ENCODE measurements around the gene KIF26B. TPM values are rescaled to one million over a fixed set of nuclear protein-coding genes. Genes with fewer than 3 reads are reported as not detected.
A peak's percentile ranks its signal among the peaks of the same experiment; 100 is the strongest.

Gene KIF26B
- total RNA-seq, 4 donors from 2014 or later: 0.20 to 0.79 (median 0.41) TPM; not detected in 1

DNA sequence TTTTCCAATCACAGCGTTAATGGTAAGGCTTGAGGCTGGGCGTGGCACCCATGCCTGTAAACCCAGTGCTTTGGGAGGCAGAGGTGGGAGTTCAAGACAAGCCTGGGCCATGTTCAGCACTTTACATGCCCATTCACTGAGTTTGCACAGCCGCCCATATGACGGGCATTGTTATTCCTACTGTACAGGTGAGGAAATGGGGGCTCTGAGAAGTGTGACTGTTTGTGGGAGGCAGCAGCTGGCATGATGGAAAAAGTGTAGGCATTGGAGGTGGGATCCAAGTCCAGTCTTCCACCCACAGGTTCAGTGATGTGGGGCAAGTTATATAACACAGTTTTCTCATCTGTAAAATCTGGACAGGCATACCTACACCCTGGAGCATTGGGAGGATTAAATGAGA, 445.9 kb downstream of the KIF26B start:
- TF ChIP-seq EP300 (IDR thresholded peaks at IDR 0.05; ENCODE audit: low read depth): no peak
- TF ChIP-seq, protein P1, sequence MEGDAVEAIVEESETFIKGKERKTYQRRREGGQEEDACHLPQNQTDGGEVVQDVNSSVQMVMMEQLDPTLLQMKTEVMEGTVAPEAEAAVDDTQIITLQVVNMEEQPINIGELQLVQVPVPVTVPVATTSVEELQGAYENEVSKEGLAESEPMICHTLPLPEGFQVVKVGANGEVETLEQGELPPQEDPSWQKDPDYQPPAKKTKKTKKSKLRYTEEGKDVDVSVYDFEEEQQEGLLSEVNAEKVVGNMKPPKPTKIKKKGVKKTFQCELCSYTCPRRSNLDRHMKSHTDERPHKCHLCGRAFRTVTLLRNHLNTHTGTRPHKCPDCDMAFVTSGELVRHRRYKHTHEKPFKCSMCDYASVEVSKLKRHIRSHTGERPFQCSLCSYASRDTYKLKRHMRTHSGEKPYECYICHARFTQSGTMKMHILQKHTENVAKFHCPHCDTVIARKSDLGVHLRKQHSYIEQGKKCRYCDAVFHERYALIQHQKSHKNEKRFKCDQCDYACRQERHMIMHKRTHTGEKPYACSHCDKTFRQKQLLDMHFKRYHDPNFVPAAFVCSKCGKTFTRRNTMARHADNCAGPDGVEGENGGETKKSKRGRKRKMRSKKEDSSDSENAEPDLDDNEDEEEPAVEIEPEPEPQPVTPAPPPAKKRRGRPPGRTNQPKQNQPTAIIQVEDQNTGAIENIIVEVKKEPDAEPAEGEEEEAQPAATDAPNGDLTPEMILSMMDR (IDR thresholded peaks at IDR 0.05): no peak
- TF ChIP-seq POLR2A (IDR thresholded peaks at IDR 0.05): no peak
- no peak for TF ChIP-seq POLR2AphosphoS5 (IDR thresholded peaks at IDR 0.05)
- H3K9me3 ChIP-seq: no peaks in the 10 kb centered on the region
- no peak for DNase-seq
- no peak overlapping the region for H3K4me3 ChIP-seq
- H3K27me3 ChIP-seq: no peaks in the 10 kb centered on the region
- intact Hi-C loops (cut with DNase I; ENCODE audit: low total_unique reads) (no loop called here), in situ Hi-C loops (cut with MboI; ENCODE audit: low pct_ligation_motif_present in 1 of 4, low pct_unique_long_range_greater_than_20kb in 1 of 4, low sequenced_read_pairs in 3 of 4) (no loop called here)
- peaks cover 0 to 6% (median 5%) of the 10 kb centered on the region in 4 donors for H3K4me1 ChIP-seq
- H3K27ac ChIP-seq: no peak overlapping the region
- H3K36me3 ChIP-seq: no peaks in the 10 kb centered on the region
- 82 to 88% methylated on average over 4 of the region's 4 CpGs for WGBS, 2 donors (ENCODE audit: low coverage in 1 of 2)

DNA sequence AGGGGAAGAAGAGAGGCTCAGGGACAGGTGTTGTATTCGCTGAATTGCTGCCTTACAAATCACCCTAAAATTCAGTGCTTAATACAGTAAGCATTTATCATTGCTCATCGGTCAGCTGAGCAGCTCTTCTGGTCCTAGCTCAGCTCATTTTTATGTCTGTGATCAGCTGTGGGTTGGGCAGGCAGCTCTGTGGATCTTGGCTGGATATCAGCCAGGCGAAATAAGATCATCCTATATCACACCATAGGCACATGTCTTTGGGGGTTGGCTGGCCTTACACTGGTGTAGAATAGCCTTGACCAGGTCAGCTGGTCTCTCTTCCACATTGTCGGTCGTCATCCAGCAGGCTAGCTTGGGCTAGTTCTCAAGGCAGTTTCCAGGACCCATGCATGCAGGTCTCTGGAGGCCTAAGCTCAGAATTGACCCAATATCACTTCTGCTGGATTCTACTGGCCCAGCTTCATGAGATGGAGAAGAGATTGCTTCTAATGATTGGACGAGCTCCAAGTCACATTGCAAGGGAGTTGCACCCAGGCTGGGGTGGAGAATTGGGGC, 448.6 kb downstream of the KIF26B start:
- H3K4me3 ChIP-seq: no peak overlapping the region
- in situ Hi-C loops (cut with MboI; ENCODE audit: low pct_ligation_motif_present in 1 of 4, low pct_unique_long_range_greater_than_20kb in 1 of 4, low sequenced_read_pairs in 3 of 4): no loop called here
- 75 to 78% methylated on average over 5 to 6 of the region's 6 CpGs for WGBS, 2 donors (ENCODE audit: low coverage in 1 of 2)
- intact Hi-C loops (cut with DNase I; ENCODE audit: low total_unique reads): no loop called here
- no peaks in the 10 kb centered on the region for H3K36me3 ChIP-seq
- TF ChIP-seq POLR2A (IDR thresholded peaks at IDR 0.05): no peak
- no peak for TF ChIP-seq POLR2AphosphoS5 (IDR thresholded peaks at IDR 0.05)
- peaks cover 0 to 8% (median 6%) of the 10 kb centered on the region in 4 donors for H3K4me1 ChIP-seq
- H3K27ac ChIP-seq: no peak overlapping the region
- no peaks in the 10 kb centered on the region for H3K9me3 ChIP-seq
- no peaks in the 10 kb centered on the region for H3K27me3 ChIP-seq
- DNase-seq: no peak

GRCh38 chr1:245604979-245605378, 450.2 kb downstream of the KIF26B start:
- no peak for TF ChIP-seq POLR2AphosphoS5 (IDR thresholded peaks at IDR 0.05)
- Histone ChIP-seq H3K4me3 (no peak overlapping the region), H3K36me3 (no peaks in the 10 kb centered on the region), H3K27ac (no peak overlapping the region), H3K4me1 (peaks cover 0 to 16% (median 8%) of the 10 kb centered on the region in 4 donors), H3K9me3 (no peaks in the 10 kb centered on the region), H3K27me3 (peaks cover 9% of the 10 kb centered on the region)
- DNase-seq: no peak
- in situ Hi-C loops (cut with MboI; ENCODE audit: low pct_ligation_motif_present in 1 of 4, low pct_unique_long_range_greater_than_20kb in 1 of 4, low sequenced_read_pairs in 3 of 4) (no loop called here), intact Hi-C loops (cut with DNase I; ENCODE audit: low total_unique reads) (no loop called here)
- 59 to 82% methylated on average over 4 to 9 of the region's 9 CpGs for WGBS, 2 donors (ENCODE audit: low coverage in 1 of 2)

- in situ Hi-C loops (cut with MboI; ENCODE audit: low pct_ligation_motif_present in 1 of 4, low pct_unique_long_range_greater_than_20kb in 1 of 4, low sequenced_read_pairs in 3 of 4) (no loop called here), intact Hi-C loops (cut with DNase I; ENCODE audit: low total_unique reads) (no loop called here)
- Histone ChIP-seq H3K4me1 (peaks cover 0 to 16% (median 8%) of the 10 kb centered on the region in 4 donors), H3K36me3 (no peaks in the 10 kb centered on the region), H3K9me3 (no peaks in the 10 kb centered on the region), H3K27ac (peak overlapping the region in 2 of 4 donors; percentile 30 to 41), H3K27me3 (peaks cover 13% of the 10 kb centered on the region), H3K4me3 (no peak overlapping the region)
- WGBS, 2 donors (ENCODE audit: low coverage in 1 of 2): 69% methylated on average over 14 of the region's 14 CpGs; no CpG with 5 or more reads in 1 of the 2 donors
- no peak for DNase-seq
- TF ChIP-seq POLR2AphosphoS5 (IDR thresholded peaks at IDR 0.05): no peak
These were observed 450.8 kb downstream of the KIF26B start for GRCh38 chr1:245605480-245606156.

DNA sequence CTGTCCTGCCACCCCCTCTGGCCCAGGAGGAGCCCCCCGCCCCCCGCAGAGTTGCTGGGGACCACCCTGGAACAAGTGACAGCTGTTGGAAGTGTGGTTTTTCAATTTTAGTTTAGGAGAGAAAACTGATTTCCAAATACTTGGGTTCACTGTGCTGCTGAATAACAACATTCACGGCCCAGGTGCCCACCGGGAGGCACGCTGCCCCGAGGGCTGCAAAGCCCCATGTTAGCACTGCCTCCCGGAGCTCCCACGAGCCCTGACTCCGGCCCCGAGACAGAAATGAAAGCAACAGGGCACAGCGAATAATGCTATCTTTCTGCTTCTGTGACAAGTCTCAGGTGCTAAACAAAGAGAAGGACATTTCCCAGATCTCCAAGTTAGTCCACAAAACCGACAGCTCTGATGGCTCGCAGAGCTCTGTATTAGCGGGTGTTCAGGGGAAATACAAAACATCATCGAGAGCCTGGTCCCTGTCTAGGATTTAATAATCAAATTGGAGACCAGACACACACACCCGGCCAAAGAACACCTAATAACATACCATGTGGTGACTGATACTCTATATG, 451.5 kb downstream of the KIF26B start:
- Histone ChIP-seq H3K36me3 (no peaks in the 10 kb centered on the region), H3K4me3 (no peak overlapping the region), H3K27ac (peak overlapping the region in 2 of 4 donors; percentile 30 to 41), H3K9me3 (no peaks in the 10 kb centered on the region), H3K27me3 (peaks cover 13% of the 10 kb centered on the region), H3K4me1 (peaks cover 0 to 16% (median 8%) of the 10 kb centered on the region in 4 donors)
- in situ Hi-C loops (cut with MboI; ENCODE audit: low pct_ligation_motif_present in 1 of 4, low pct_unique_long_range_greater_than_20kb in 1 of 4, low sequenced_read_pairs in 3 of 4) (no loop called here), intact Hi-C loops (cut with DNase I; ENCODE audit: low total_unique reads) (no loop called here)
- TF ChIP-seq, protein P1 (IDR thresholded peaks at IDR 0.05): no peak
- no peak for TF ChIP-seq POLR2A (IDR thresholded peaks at IDR 0.05)
- peak in 2 of 3 donors; percentile 61 to 63 for TF ChIP-seq POLR2AphosphoS5 (IDR thresholded peaks at IDR 0.05)
- TF ChIP-seq EP300 (IDR thresholded peaks at IDR 0.05; ENCODE audit: low read depth): no peak
- WGBS, 2 donors (ENCODE audit: low coverage in 1 of 2): 67 to 84% methylated on average over 1 to 16 of the region's 16 CpGs
- no peak for DNase-seq

Data from transverse colon (tissue), 4 donors.